Measurements from ENCODE around the gene OR2T6. TPM values are rescaled to one million over a fixed set of nuclear protein-coding genes. Genes with fewer than 3 reads are reported as not detected.
"Not testable (repeated sequence)": the region's sequence is repeated elsewhere in the genome, so short reads cannot be mapped to it uniquely, and the experiment has no call there.

OR2T6 gene
- total RNA-seq, 1 experiment from 2014 or later: not detected

GRCh38 chr1:248406721-248407692, 31.5 kb downstream of the OR2T6 start:
- Histone ChIP-seq H3K27me3 (ENCODE audit: control insufficient read depth, insufficient read depth, low read length) (no peaks in the 10 kb centered on the region), H3K4me3 (ENCODE audit: insufficient read depth, low read depth, low read length) (no peak overlapping the region), H3K36me3 (replicated peaks; ENCODE audit: control insufficient read depth, insufficient read depth, low read length) (no peaks in the 10 kb centered on the region)
- no peak for DNase-seq

DNA sequence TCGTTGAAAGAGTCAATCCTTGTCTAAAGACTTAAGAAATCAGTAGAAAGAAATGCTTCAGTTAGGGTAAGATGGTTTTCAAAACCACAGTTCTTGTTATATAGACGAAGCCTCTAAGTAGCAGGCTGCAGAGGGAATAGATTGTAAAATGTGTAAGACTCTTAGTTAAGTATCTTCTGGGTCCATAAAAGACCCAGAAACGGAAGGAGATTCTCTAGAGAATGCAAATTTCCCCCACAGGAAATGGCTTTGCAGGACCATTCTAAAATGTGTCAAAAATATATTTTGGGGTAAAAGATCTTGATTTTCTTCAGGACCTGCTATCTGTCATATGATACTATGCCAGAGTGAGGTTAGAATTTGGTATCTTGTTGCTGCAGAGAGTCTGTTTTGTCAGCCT, 40.7 kb downstream of the OR2T6 start:
- no peak for DNase-seq
- H3K4me3 ChIP-seq (ENCODE audit: insufficient read depth, low read depth, low read length): no peak overlapping the region
- H3K36me3 ChIP-seq (replicated peaks; ENCODE audit: control insufficient read depth, insufficient read depth, low read length): no peaks in the 10 kb centered on the region
- H3K27me3 ChIP-seq (ENCODE audit: control insufficient read depth, insufficient read depth, low read length): no peaks in the 10 kb centered on the region

DNA sequence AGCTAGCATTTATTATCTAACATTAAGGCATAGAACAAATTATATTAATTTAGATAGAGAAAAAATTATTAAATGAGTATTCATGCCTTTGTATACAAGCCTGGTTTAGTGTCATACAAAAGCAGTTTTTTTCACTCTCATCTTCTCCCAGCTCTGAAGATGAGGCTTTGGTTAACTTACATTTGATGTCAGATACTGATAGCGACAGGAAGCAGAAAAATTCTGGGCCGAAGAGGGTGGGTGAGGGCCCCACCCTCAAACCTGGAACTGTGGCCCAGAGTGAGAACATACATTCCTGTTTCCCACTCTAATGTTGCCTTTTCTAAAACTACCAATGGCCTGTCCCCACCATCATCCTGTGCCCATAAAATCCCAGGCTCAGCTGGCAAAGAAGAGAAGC, 42.3 kb downstream of the OR2T6 start:
- Histone ChIP-seq H3K4me3 (ENCODE audit: insufficient read depth, low read depth, low read length) (no peak overlapping the region), H3K27me3 (ENCODE audit: control insufficient read depth, insufficient read depth, low read length) (no peaks in the 10 kb centered on the region), H3K36me3 (replicated peaks; ENCODE audit: control insufficient read depth, insufficient read depth, low read length) (no peaks in the 10 kb centered on the region)
- DNase-seq: no peak

GRCh38 chr1:248421384-248421783, 45.8 kb downstream of the OR2T6 start:
- no peak for DNase-seq
- Histone ChIP-seq H3K27me3 (ENCODE audit: control insufficient read depth, insufficient read depth, low read length) (no peaks in the 10 kb centered on the region), H3K36me3 (replicated peaks; ENCODE audit: control insufficient read depth, insufficient read depth, low read length) (no peaks in the 10 kb centered on the region), H3K4me3 (ENCODE audit: insufficient read depth, low read depth, low read length) (no peak overlapping the region)

DNA sequence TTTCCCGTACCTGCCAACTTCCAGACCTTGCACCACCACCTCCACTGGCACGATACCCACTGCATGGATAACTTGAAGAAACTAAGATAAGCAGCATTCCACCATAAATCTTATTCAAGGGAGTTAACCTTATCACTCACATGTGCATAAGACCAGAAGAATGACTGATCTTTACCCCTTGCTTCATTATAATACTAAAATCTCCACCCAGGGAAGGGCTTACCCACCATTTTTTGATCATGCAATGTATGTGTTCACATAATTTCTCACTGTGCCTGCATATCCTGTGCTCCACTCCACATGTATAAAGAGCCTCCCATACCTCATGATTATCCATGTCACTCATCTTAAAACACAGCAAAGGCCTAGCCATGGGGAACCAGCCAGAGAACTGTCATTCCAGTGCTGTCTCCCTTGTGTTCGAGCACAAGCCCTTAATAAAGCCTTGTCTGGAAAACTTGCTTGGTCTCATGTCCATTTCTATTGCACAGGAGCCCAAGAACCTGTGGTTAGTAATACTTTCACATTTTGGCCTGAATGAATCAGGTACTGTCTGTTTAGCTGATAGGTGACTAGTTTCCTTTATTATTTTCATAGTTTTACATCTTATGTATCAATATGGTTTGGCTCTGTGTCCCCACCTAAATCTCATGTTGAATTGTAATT, 52.1 kb downstream of the OR2T6 start:
- H3K4me3 ChIP-seq (ENCODE audit: insufficient read depth, low read depth, low read length); H3K36me3 ChIP-seq (replicated peaks; ENCODE audit: control insufficient read depth, insufficient read depth, low read length); H3K27me3 ChIP-seq (ENCODE audit: control insufficient read depth, insufficient read depth, low read length); DNase-seq: not testable (repeated sequence)

GRCh38 chr1:248428192-248428533, 52.6 kb downstream of the OR2T6 start:
- H3K27me3 ChIP-seq (ENCODE audit: control insufficient read depth, insufficient read depth, low read length); DNase-seq; H3K36me3 ChIP-seq (replicated peaks; ENCODE audit: control insufficient read depth, insufficient read depth, low read length); H3K4me3 ChIP-seq (ENCODE audit: insufficient read depth, low read depth, low read length): not testable (repeated sequence)

DNA sequence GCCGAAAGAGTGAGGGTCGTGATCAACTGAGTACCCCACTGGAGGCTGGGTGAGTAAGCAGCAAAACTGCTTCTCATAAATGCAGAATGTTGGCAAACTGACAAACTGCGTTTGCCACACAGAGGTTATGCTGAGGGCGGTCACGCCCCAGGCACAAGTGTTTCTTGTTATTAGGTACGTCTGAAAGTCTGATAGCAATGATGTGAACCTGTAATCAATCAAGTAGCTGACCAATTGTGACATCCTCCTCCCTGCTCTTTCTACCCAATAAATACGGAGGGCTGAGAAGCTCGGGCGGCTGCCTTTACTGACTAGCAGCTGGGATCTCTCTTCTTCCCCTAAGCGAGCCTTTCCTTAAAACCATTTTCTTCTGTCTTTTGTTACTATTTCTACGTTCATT, 56.1 kb downstream of the OR2T6 start:
- not testable (repeated sequence) for H3K36me3 ChIP-seq (replicated peaks; ENCODE audit: control insufficient read depth, insufficient read depth, low read length); H3K27me3 ChIP-seq (ENCODE audit: control insufficient read depth, insufficient read depth, low read length); DNase-seq; H3K4me3 ChIP-seq (ENCODE audit: insufficient read depth, low read depth, low read length)

DNA sequence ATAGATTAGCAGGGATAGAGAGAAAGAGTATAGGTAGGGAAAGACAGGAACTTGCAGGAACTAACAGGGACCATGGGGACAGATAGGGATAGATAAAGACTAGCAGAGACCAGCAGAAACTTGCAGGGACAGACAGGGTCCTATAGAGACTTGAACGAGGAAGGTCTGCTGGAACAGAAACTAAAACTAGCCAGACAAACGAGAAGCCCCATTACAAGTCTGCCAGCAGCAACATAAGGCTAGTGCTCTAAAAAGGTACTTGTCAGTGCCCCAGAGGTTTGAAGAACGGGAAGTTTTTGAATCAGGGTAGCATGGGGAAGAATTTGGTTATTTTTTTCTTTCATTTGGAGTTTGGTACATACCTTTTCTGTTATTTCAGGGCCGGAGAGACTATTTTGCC, 56.7 kb downstream of the OR2T6 start:
- H3K36me3 ChIP-seq (replicated peaks; ENCODE audit: control insufficient read depth, insufficient read depth, low read length); DNase-seq; H3K4me3 ChIP-seq (ENCODE audit: insufficient read depth, low read depth, low read length): not testable (repeated sequence)

GRCh38 chr1:248433811-248434415, 58.4 kb downstream of the OR2T6 start:
- DNase-seq; H3K36me3 ChIP-seq (replicated peaks; ENCODE audit: control insufficient read depth, insufficient read depth, low read length); H3K27me3 ChIP-seq (ENCODE audit: control insufficient read depth, insufficient read depth, low read length); H3K4me3 ChIP-seq (ENCODE audit: insufficient read depth, low read depth, low read length): not testable (repeated sequence)

More for the DNA sequence above, 56.7 kb downstream of the OR2T6 start:
- not testable (repeated sequence) for H3K27me3 ChIP-seq (ENCODE audit: control insufficient read depth, insufficient read depth, low read length)

GRCh38 chr1:248434913-248435312, 59.4 kb downstream of the OR2T6 start:
- DNase-seq; H3K27me3 ChIP-seq (ENCODE audit: control insufficient read depth, insufficient read depth, low read length); H3K36me3 ChIP-seq (replicated peaks; ENCODE audit: control insufficient read depth, insufficient read depth, low read length); H3K4me3 ChIP-seq (ENCODE audit: insufficient read depth, low read depth, low read length): not testable (repeated sequence)

- H3K27me3 ChIP-seq (ENCODE audit: control insufficient read depth, insufficient read depth, low read length); DNase-seq: not testable (repeated sequence)
These were observed 60.8 kb downstream of the OR2T6 start for GRCh38 chr1:248436303-248436702.

GRCh38 chr1:248438668-248439067, 63.1 kb downstream of the OR2T6 start:
- H3K27me3 ChIP-seq (ENCODE audit: control insufficient read depth, insufficient read depth, low read length); H3K4me3 ChIP-seq (ENCODE audit: insufficient read depth, low read depth, low read length); DNase-seq; H3K36me3 ChIP-seq (replicated peaks; ENCODE audit: control insufficient read depth, insufficient read depth, low read length): not testable (repeated sequence)

More at GRCh38 chr1:248436303-248436702, 60.8 kb downstream of the OR2T6 start:
- not testable (repeated sequence) for H3K36me3 ChIP-seq (replicated peaks; ENCODE audit: control insufficient read depth, insufficient read depth, low read length); H3K4me3 ChIP-seq (ENCODE audit: insufficient read depth, low read depth, low read length)

GRCh38 chr1:248439283-248439682, 63.7 kb downstream of the OR2T6 start:
- H3K4me3 ChIP-seq (ENCODE audit: insufficient read depth, low read depth, low read length); DNase-seq; H3K36me3 ChIP-seq (replicated peaks; ENCODE audit: control insufficient read depth, insufficient read depth, low read length); H3K27me3 ChIP-seq (ENCODE audit: control insufficient read depth, insufficient read depth, low read length): not testable (repeated sequence)
